Prostate gland (tissue), 2 donors: ENCODE results near the gene SMIM41. TPM values are rescaled to one million over a fixed set of nuclear protein-coding genes. Genes with fewer than 3 reads are reported as not detected.

Source experiments
- DNase-seq: peaks from one replicate; pipeline ENCODE4 v3.0.0-alpha.2; 2019; ENCODE audit warnings: low spot score
- H3K27ac ChIP-seq, 2 donors: fragments of 200-600 bp; sonication (generic); 2 replicates each; pipeline ENCODE4 v1.5.1; 2017 to 2019
- H3K27me3 ChIP-seq: fragments of 200-600 bp; sonication (generic); replicated peaks from 2 replicates; pipeline ENCODE4 v1.5.1; 2019; ENCODE audit not compliant: insufficient read depth
- H3K36me3 ChIP-seq, 2 donors: fragments of 200-600 bp; sonication (generic); 1 replicate in 1 of 2; 2 replicates in 1 of 2; pipeline versions ENCODE4 v1.5.1 to v1.8.1; 2017 to 2019
- H3K4me1 ChIP-seq: fragments of 200-600 bp; sonication (generic); replicated peaks from 2 replicates; pipeline ENCODE4 v1.5.1; 2019
- H3K4me3 ChIP-seq, 2 donors: fragments of 200-600 bp; sonication (generic); 2 replicates each; pipeline ENCODE4 v1.5.1; 2017 to 2019
- H3K9me3 ChIP-seq: fragments of 200-600 bp; sonication (generic); 2 replicates; pipeline ENCODE4 v1.5.1; 2017
- POLR2A ChIP-seq: fragments of 450-650 bp; IDR thresholded peaks from one replicate; pipeline ENCODE4 v1.6.1; 2016; ENCODE audit warnings: antibody characterized with exemption, mild to moderate bottlenecking
- POLR2AphosphoS5 ChIP-seq: sonication (generic); formaldehyde crosslinking; IDR thresholded peaks from one replicate; pipeline ENCODE4 v1.6.1; 2017; ENCODE audit warnings: antibody characterized with exemption
- WGBS: methylation state at CpG from one replicate; pipeline ENCODE4 v1.1.5; 2018; 5-methylcytosine and 5-hydroxymethylcytosine counted together
- intact Hi-C: fragments of 100-400 bp; cut with DNase I; formaldehyde crosslinking; loops from one replicate; pipeline ENCODE4 v1.14.2; 2022
- total RNA-seq, 2 donors: library from RNA; depleted of rRNA; stranded (reverse); fragments of >200 nt; gene quantifications; one replicate each; pipeline ENCODE4 v1.1.0, GENCODE V29; 2016
- TF ChIP-seq, protein P1 (sequence below), 4 experiments: fragments of 200-600 bp in 2 of 4; fragments of 450-650 bp in 2 of 4; sonication (generic) in 2 of 4; IDR thresholded peaks; 1 replicate in 3 of 4; 2 replicates in 1 of 4; pipeline ENCODE4 v1.5.1; 2016 to 2019; ENCODE audit warnings: antibody characterized with exemption in 4 of 4, mild to moderate bottlenecking in 2 of 4, moderate library complexity in 2 of 4

SMIM41 gene
- total RNA-seq, 2 donors from 2014 or later: 7.5 to 30.2 TPM

DNA sequence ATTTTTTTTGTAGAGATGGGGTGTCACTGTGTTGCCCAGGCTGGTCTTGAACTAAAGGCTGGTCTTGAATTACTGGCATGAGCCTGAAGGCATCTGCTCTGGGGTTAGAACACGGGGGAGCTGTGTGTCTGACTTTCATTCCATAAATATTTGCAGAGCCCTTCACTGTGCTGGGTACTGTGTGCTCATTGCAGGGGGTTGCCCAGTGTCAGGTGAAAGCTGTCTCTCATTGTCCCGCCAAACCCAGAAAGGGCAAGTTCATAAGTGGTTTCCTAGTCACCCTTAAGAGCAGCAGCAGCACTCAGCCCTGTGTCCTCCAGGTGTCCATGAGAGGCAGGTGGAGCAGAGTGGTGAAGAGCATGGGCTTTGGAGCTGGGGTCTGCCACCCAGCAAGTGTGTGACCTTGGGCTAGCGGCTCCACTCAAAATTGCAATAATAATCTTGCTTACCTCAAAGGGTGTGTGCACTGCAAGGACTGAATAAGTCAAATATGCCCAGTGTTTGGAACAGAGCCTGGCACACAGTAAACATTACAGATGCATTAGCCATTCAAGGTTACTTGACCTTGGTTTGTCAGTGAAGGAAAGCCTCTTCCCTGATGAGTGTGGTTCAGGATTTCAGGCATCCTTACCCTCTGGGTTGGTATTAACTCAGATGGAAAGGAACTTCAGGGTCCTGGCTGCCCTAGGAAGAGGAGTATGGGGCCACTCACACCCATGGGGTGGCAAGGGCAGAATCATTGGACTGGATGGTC, 4.4 kb upstream of the SMIM41 start:
- no peaks in the 10 kb centered on the region for H3K27me3 ChIP-seq
- intact Hi-C loops: no loop called here
- WGBS: 79% methylated on average over 3 of the region's 3 CpGs
- peak; percentile 60 for TF ChIP-seq POLR2AphosphoS5
- no peak for TF ChIP-seq POLR2A
- no peak overlapping the region for H3K4me3 ChIP-seq
- H3K9me3 ChIP-seq: no peaks in the 10 kb centered on the region
- peaks cover 0 to 9% of the 10 kb centered on the region in 2 donors for H3K36me3 ChIP-seq
- peak; percentile 56 for DNase-seq
- peaks cover 10% of the 10 kb centered on the region for H3K4me1 ChIP-seq
- H3K27ac ChIP-seq: peak overlapping the region; percentile 45 to 61

DNA sequence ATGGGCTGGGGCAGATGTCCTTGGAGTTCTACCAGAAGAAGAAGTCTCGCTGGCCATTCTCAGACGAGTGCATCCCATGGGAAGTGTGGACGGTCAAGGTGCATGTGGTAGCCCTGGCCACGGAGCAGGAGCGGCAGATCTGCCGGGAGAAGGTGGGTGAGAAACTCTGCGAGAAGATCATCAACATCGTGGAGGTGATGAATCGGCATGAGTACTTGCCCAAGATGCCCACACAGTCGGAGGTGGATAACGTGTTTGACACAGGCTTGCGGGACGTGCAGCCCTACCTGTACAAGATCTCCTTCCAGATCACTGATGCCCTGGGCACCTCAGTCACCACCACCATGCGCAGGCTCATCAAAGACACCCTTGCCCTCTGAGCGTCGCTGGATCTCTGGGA, 2.7 kb upstream of the SMIM41 start:
- Histone ChIP-seq H3K4me3 (no peak overlapping the region), H3K27ac (no peak overlapping the region), H3K9me3 (no peaks in the 10 kb centered on the region), H3K36me3 (peaks cover 0 to 9% of the 10 kb centered on the region in 2 donors), H3K27me3 (no peaks in the 10 kb centered on the region), H3K4me1 (no peaks in the 10 kb centered on the region)
- DNase-seq: no peak
- intact Hi-C loops: no loop called here
- WGBS: 93% methylated on average over 16 of the region's 16 CpGs
- TF ChIP-seq POLR2A (no peak), POLR2AphosphoS5 (no peak)
- TF ChIP-seq, protein P1, sequence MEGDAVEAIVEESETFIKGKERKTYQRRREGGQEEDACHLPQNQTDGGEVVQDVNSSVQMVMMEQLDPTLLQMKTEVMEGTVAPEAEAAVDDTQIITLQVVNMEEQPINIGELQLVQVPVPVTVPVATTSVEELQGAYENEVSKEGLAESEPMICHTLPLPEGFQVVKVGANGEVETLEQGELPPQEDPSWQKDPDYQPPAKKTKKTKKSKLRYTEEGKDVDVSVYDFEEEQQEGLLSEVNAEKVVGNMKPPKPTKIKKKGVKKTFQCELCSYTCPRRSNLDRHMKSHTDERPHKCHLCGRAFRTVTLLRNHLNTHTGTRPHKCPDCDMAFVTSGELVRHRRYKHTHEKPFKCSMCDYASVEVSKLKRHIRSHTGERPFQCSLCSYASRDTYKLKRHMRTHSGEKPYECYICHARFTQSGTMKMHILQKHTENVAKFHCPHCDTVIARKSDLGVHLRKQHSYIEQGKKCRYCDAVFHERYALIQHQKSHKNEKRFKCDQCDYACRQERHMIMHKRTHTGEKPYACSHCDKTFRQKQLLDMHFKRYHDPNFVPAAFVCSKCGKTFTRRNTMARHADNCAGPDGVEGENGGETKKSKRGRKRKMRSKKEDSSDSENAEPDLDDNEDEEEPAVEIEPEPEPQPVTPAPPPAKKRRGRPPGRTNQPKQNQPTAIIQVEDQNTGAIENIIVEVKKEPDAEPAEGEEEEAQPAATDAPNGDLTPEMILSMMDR (IDR thresholded peaks at IDR 0.05): no peak

DNA sequence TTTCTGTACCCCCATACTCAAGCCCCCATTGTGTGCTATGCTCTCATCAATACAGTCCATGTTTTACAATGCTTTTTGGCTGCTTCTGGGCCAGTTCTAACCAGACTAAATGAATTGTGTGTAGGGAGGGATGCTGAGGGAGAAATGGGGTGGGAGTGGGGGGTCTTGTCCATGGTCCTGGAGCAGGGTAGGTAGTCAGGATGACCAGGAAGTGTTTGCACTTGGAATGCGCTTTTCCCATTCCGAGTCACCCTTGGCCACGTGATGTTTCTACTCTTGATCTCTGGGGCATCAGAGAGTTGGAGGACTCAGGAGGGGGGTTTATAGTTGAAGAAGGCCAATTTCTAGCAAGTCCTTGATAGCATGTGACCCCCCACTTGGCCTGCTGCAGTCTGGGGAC, 1.2 kb upstream of the SMIM41 start:
- H3K36me3 ChIP-seq: peaks cover 0 to 9% of the 10 kb centered on the region in 2 donors
- no peak overlapping the region for H3K27ac ChIP-seq
- WGBS: 86% methylated on average over 3 of the region's 3 CpGs
- TF ChIP-seq POLR2AphosphoS5 (no peak), POLR2A (no peak)
- TF ChIP-seq, protein P1 (IDR thresholded peaks at IDR 0.05): no peak
- H3K9me3 ChIP-seq: no peaks in the 10 kb centered on the region
- no peaks in the 10 kb centered on the region for H3K27me3 ChIP-seq
- DNase-seq: no peak
- H3K4me1 ChIP-seq: peaks cover 5% of the 10 kb centered on the region
- intact Hi-C loops: no loop called here
- H3K4me3 ChIP-seq: no peak overlapping the region

DNA sequence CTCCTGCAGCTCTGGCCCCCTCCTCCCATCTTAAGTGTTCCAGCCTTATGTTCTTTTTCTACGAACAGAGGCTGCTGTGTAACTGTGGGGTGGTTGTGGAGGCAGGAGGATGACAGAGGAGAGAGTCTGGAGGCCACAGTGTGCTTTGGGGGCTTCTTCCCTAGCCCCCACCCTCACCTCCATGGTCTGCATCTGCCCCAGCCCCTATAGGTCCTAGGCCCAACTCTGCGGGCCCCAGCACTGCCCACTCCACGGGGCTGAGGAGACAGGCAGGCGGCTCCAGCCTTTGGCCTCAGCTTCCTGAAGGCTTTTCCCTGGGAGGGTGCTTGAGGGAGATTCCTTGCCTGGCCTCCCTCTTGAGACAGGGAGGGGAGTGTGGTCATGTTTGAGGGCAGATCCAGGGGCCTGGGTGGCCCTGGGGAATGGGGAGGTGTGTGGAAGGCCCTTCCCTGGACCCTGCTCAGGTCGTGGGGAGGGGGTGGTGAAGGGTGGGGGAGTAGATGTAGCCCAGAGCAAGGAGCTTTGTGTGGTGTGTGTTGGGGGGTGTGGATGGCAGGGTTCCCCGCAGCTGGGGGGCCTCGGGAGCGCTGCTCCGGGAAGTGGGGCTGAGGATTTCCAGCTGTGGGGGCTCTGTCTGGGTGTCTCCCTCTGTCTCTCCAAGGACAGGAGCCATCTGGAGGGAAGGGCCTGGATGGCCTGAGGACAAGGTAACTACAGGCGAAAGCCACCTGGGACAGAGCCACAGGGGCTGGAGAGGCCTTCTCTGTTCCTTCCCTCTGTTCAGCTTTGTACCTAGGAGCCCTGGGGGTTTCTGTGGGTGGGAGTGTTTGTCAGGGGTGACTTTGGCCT, 1.1 kb downstream of the SMIM41 start:
- Histone ChIP-seq H3K36me3 (peaks cover 0 to 9% of the 10 kb centered on the region in 2 donors), H3K27me3 (no peaks in the 10 kb centered on the region), H3K27ac (peak overlapping the region; percentile 72 to 88), H3K4me3 (peak overlapping the region; percentile 17 to 20), H3K9me3 (no peaks in the 10 kb centered on the region), H3K4me1 (peaks cover 7% of the 10 kb centered on the region)
- no peak for DNase-seq
- WGBS: 68% methylated on average over 10 of the region's 10 CpGs
- no peak for TF ChIP-seq POLR2AphosphoS5
- TF ChIP-seq POLR2A: no peak
- TF ChIP-seq, protein P1 (IDR thresholded peaks at IDR 0.05): no peak
- intact Hi-C loops: no loop called here

DNA sequence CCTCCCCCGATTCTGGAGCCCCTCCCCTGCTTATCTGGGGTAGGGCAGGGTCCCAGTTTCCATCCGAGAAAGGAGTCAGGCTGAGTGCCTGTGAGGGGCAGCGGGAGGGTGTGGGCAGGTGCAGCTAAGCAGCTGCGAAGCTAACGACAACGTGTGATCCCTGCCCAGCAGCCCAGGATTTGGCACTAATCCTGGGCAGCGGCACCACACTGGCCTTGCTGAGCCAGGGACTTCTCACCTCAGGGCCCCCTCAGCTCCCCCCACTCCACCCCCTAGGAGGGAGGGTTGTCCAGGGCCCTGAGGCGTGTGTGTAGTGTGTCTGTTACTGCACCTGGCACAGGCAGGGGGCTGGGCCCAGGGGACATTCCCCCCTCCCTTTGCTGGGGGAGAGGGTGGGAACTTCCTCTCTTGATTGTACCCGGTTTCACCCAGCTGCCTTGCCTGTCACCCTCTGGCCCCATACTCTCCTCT, 1.8 kb downstream of the SMIM41 start:
- H3K27me3 ChIP-seq: no peaks in the 10 kb centered on the region
- DNase-seq: no peak
- intact Hi-C loops: no loop called here
- no peak overlapping the region for H3K4me3 ChIP-seq
- TF ChIP-seq POLR2AphosphoS5 (no peak), POLR2A (no peak)
- TF ChIP-seq, protein P1 (IDR thresholded peaks at IDR 0.05): no peak
- no peaks in the 10 kb centered on the region for H3K9me3 ChIP-seq
- peak overlapping the region; percentile 72 to 88 for H3K27ac ChIP-seq
- WGBS: 26% methylated on average over 9 of the region's 9 CpGs
- peaks cover 0 to 9% of the 10 kb centered on the region in 2 donors for H3K36me3 ChIP-seq
- H3K4me1 ChIP-seq: peaks cover 7% of the 10 kb centered on the region
